GM18868 (cell line): ENCODE measurements around the gene PIK3R1.

ENCODE experiments used
- ATAC-seq: cut with Tn5 transposase; IDR thresholded peaks from one replicate; pipeline ENCODE4 v1.9.1; 2021; ENCODE audit warnings: mild to moderate bottlenecking, moderate library complexity; ENCODE audit not compliant: unreplicated experiment

The PIK3R1 gene

DNA sequence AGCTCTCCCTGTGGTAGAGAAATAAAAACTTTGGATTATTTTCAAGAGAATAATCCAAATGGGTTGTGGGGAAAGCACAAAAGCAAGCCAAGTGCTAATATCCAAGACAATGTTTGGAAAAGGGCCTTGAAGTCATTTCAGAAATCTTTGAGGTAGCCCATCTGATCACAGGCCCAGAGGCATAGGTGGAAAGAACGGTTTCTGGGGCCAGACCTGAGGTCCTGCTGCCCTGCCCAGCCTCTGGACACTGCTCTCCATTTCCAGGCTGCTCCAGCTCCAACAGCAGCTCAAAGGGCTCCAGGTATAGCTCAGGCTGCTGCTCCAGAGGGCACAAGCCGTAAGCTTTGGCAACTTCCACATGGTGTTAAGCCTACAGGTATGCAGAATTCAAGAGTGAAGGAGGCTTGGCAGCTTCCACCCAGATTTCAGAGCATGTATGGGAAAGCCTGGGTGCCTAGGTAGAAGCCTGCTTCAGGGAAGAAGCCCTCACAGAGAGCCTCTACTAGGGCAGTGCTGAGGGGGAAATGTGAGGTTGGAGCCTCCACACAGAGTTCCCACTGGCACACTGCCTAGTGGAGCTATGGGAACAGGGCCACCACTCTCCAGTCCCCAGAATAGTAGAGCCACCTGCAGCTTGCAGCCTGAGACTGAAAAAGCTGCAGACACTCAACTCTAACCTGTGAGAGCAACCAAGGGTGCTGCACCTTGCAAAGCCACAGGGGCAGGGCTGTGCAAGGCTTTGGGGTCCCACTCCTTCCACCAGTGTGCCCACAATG is 133.1 kb downstream of the PIK3R1 start:
- no peak for ATAC-seq

DNA sequence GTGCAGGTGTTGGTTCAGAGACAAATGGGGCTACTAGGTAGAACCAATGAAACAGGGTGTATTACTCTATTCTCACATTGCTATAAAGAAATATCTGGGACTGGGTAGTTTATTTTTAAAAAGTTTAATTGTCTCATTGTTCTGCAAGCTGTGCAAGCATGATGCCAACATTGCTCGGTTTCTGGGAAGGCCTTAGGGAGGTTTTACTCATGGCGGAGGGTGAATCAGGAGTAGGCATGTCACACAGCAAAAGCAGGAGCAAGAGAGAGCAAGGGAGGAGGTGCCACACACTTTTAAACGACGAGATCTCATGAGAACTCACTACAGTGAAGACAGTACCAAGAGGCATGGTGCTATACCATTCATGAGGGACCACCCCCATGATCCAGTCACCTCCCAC is 134.6 kb downstream of the PIK3R1 start:
- ATAC-seq, result no peak
